Kidney epithelial cell (primary cell): ENCODE results near the gene RBM4B. TPM values are rescaled to one million over a fixed set of nuclear protein-coding genes. Genes with fewer than 3 reads are reported as not detected.

Experiments
- DNase-seq: peaks from one replicate; pipeline ENCODE4 v3.0.0-alpha.2; 2010; ENCODE audit warnings: low read depth
- H3K27me3 ChIP-seq: 2 replicates; pipeline ENCODE4 v1.6.0; 2011; ENCODE audit warnings: low read length; ENCODE audit not compliant: control insufficient read depth, insufficient read depth
- H3K36me3 ChIP-seq: 2 replicates; pipeline ENCODE4 v1.5.1; 2011; ENCODE audit warnings: low read length; ENCODE audit not compliant: control insufficient read depth, insufficient read depth
- H3K4me3 ChIP-seq: 2 replicates; pipeline ENCODE4 v1.5.1; 2011; ENCODE audit warnings: low read depth, mild to moderate bottlenecking, control low read depth, low read length
- CTCF ChIP-seq: IDR thresholded peaks from 2 replicates; pipeline ENCODE4 v1.5.1; 2011; ENCODE audit warnings: mild to moderate bottlenecking, moderate library complexity, low read length, control low read depth, inconsistent platforms; ENCODE audit not compliant: insufficient read depth, poor library complexity, severe bottlenecking
- total RNA-seq: library from RNA; depleted of rRNA; stranded (reverse); fragments of >200 nt; gene quantifications from 2 replicates; pipeline ENCODE4 v1.2.3, GENCODE V29; 2015

RBM4B gene
- total RNA-seq, 1 donor from 2014 or later = 17.4 TPM

GRCh38 chr11:66701432-66702240 is 23.9 kb upstream of the RBM4B start:
- no peak for DNase-seq
- no peak for TF ChIP-seq CTCF
- no peak overlapping the region for H3K4me3 ChIP-seq
- H3K36me3 ChIP-seq = peaks cover 2% of the 10 kb centered on the region
- no peaks in the 10 kb centered on the region for H3K27me3 ChIP-seq

GRCh38 chr11:66700742-66701141 is 23.1 kb upstream of the RBM4B start:
- H3K27me3 ChIP-seq = no peaks in the 10 kb centered on the region
- DNase-seq = no peak
- H3K36me3 ChIP-seq = peaks cover 2% of the 10 kb centered on the region
- TF ChIP-seq CTCF = no peak
- H3K4me3 ChIP-seq = no peak overlapping the region

GRCh38 chr11:66700337-66700736 is 22.6 kb upstream of the RBM4B start:
- no peak for DNase-seq
- peaks cover 2% of the 10 kb centered on the region for H3K36me3 ChIP-seq

GRCh38 chr11:66698491-66698890 is 20.8 kb upstream of the RBM4B start:
- TF ChIP-seq CTCF = no peak
- Histone ChIP-seq H3K4me3 (no peak overlapping the region), H3K27me3 (no peaks in the 10 kb centered on the region), H3K36me3 (peaks cover 2% of the 10 kb centered on the region)
- no peak for DNase-seq

More at GRCh38 chr11:66700337-66700736, 22.6 kb upstream of the RBM4B start:
- no peak for TF ChIP-seq CTCF
- Histone ChIP-seq H3K27me3 (no peaks in the 10 kb centered on the region), H3K4me3 (no peak overlapping the region)

GRCh38 chr11:66697988-66698387 is 20.3 kb upstream of the RBM4B start:
- H3K4me3 ChIP-seq = no peak overlapping the region
- no peak for DNase-seq
- peaks cover 2% of the 10 kb centered on the region for H3K36me3 ChIP-seq
- no peak for TF ChIP-seq CTCF
- no peaks in the 10 kb centered on the region for H3K27me3 ChIP-seq

GRCh38 chr11:66696146-66696545 is 18.5 kb upstream of the RBM4B start:
- Histone ChIP-seq H3K36me3 (peaks cover 3% of the 10 kb centered on the region), H3K27me3 (no peaks in the 10 kb centered on the region), H3K4me3 (no peak overlapping the region)
- DNase-seq = no peak
- no peak for TF ChIP-seq CTCF
